Testis (tissue), 2 donors: Measurements from ENCODE around the gene L1CAM.

Experiments
- CTCF ChIP-seq, 3 experiments: fragments of 450-650 bp in 2 of 3; fragments of 200-600 bp in 1 of 3; sonication (generic) in 1 of 3; IDR thresholded peaks; one replicate each; pipeline ENCODE4 v1.5.1; 2016 to 2019; ENCODE audit warnings: antibody characterized with exemption in 3 of 3, mild to moderate bottlenecking in 2 of 3, moderate library complexity in 1 of 3
- POLR2A ChIP-seq: fragments of 450-650 bp; IDR thresholded peaks from one replicate; pipeline ENCODE4 v1.6.1; 2017; ENCODE audit warnings: antibody characterized with exemption, mild to moderate bottlenecking, moderate library complexity

- TF ChIP-seq POLR2A (no peak), CTCF (IDR thresholded peaks at IDR 0.05) (no peak)
Observed at GRCh38 chrX:153830640-153831428, 55.1 kb downstream of the L1CAM start.
